A549 (cell line): ENCODE data around the gene OVCH1.

Source experiments
- BHLHE40 ChIP-seq: IDR thresholded peaks from 2 replicates; pipeline ENCODE4 v1.6.1; 2012; ENCODE audit warnings: low read depth, low read length, inconsistent platforms
- CHD4 ChIP-seq: fragments of 200-600 bp; sonication (generic); IDR thresholded peaks from 2 replicates; pipeline ENCODE4 v1.6.1; 2016; ENCODE audit warnings: antibody characterized with exemption, mild to moderate bottlenecking, borderline replicate concordance
- CTCF ChIP-seq: fragments of >200 bp; sonication (Bioruptor Twin); formaldehyde crosslinking; IDR thresholded peaks from 3 replicates; pipeline ENCODE4 v1.5.1; 2016
- FOSB ChIP-seq: fragments of 250-450 bp; sonication (Bioruptor Pico); IDR thresholded peaks from 2 replicates; pipeline ENCODE4 v1.5.0; 2020; ENCODE audit warnings: mild to moderate bottlenecking, moderate library complexity
- JUNB ChIP-seq: fragments of >200 bp; sonication (Bioruptor Twin); formaldehyde crosslinking; IDR thresholded peaks from 2 replicates; pipeline ENCODE4 v1.6.1; 2016
- MAFK ChIP-seq: fragments of 450-650 bp; IDR thresholded peaks from 2 replicates; pipeline ENCODE4 v1.6.1; 2014; ENCODE audit not compliant: partially characterized antibody
- MAX ChIP-seq: IDR thresholded peaks from 2 replicates; pipeline ENCODE4 v1.6.1; 2012
- NFE2L2 ChIP-seq: fragments of 150-350 bp; conservative IDR thresholded peaks from 2 replicates; pipeline ENCODE4 v1.6.1; 2014; ENCODE audit warnings: low read length
- POLR2A ChIP-seq: IDR thresholded peaks from 2 replicates; pipeline ENCODE4 v1.6.1; 2012; ENCODE audit warnings: mild to moderate bottlenecking, low read length
- POLR2AphosphoS2 ChIP-seq: conservative IDR thresholded peaks from 2 replicates; pipeline ENCODE4 v1.6.1; 2012; ENCODE audit warnings: low read length, improper control_type of control experiment, inconsistent platforms
- ZNF302 ChIP-seq: fragments of 250-450 bp; sonication (Bioruptor Pico); IDR thresholded peaks from 2 replicates; pipeline ENCODE4 v1.9.0; 2021; ENCODE audit warnings: inconsistent platforms, mild to moderate bottlenecking, moderate library complexity

- TF ChIP-seq FOSB (CRISPR knock-in tag) (no peak), CTCF (no peak), POLR2AphosphoS2 (no peak), NFE2L2 (no peak), JUNB (no peak), CHD4 (no peak), MAFK (no peak), POLR2A (no peak), BHLHE40 (no peak), MAX (no peak), ZNF302 (no peak)
These were observed 47.1 kb upstream of the OVCH1 start for GRCh38 chr12:29544428-29545101.
